Trophoblast cell (in vitro differentiated cells and primary cell): ENCODE results near the gene KLRD1.

ENCODE experiments used
- DNase-seq, 2 donors: peaks; one replicate each; pipeline ENCODE4 v3.0.0-alpha.2; 2016
- H2AFZ ChIP-seq: 2 replicates; pipeline ENCODE4 v1.6.1; 2013; ENCODE audit warnings: low read length, moderate library complexity, mild to moderate bottlenecking; ENCODE audit not compliant: insufficient read depth, poor library complexity
- H2AK5ac ChIP-seq: 2 replicates; pipeline ENCODE4 v1.6.1; 2013; ENCODE audit warnings: mild to moderate bottlenecking, low read length
- H2BK120ac ChIP-seq: 2 replicates; pipeline ENCODE4 v1.6.1; 2013; ENCODE audit warnings: low read length, mild to moderate bottlenecking, moderate library complexity; ENCODE audit not compliant: insufficient read depth, poor library complexity
- H2BK12ac ChIP-seq: 2 replicates; pipeline ENCODE4 v1.6.1; 2013; ENCODE audit warnings: mild to moderate bottlenecking, low read length, moderate library complexity
- H2BK5ac ChIP-seq: 2 replicates; pipeline ENCODE4 v1.6.1; 2013; ENCODE audit warnings: low read length, low read depth, moderate library complexity, mild to moderate bottlenecking; ENCODE audit not compliant: poor library complexity
- H3K14ac ChIP-seq: 2 replicates; pipeline ENCODE4 v1.6.1; 2013; ENCODE audit warnings: mild to moderate bottlenecking, low read length
- H3K18ac ChIP-seq: 2 replicates; pipeline ENCODE4 v1.6.1; 2013; ENCODE audit warnings: mild to moderate bottlenecking, low read length
- H3K23ac ChIP-seq: 2 replicates; pipeline ENCODE4 v1.6.1; 2013; ENCODE audit warnings: low read length
- H3K27ac ChIP-seq: 2 replicates; pipeline ENCODE4 v1.5.1; 2013; ENCODE audit warnings: low read depth, mild to moderate bottlenecking, inconsistent platforms, low read length, moderate library complexity
- H3K27me3 ChIP-seq: 2 replicates; pipeline ENCODE4 v1.6.1; 2013; ENCODE audit warnings: inconsistent platforms, mild to moderate bottlenecking, low read length, moderate library complexity; ENCODE audit not compliant: insufficient read depth
- H3K36me3 ChIP-seq, 2 experiments: 1 replicate in 1 of 2; 2 replicates in 1 of 2; pipeline ENCODE4 v1.6.1; 2013; ENCODE audit warnings: low read length in 2 of 2, mild to moderate bottlenecking in 2 of 2, moderate library complexity in 1 of 2; ENCODE audit not compliant: insufficient read depth in 2 of 2, control insufficient read depth in 1 of 2
- H3K4ac ChIP-seq: 2 replicates; pipeline ENCODE4 v1.6.1; 2013; ENCODE audit warnings: low read depth, mild to moderate bottlenecking, low read length, moderate library complexity
- H3K4me1 ChIP-seq, 2 experiments: 1 replicate in 1 of 2; 2 replicates in 1 of 2; pipeline ENCODE4 v1.6.1; 2013; ENCODE audit warnings: low read length in 2 of 2, mild to moderate bottlenecking in 2 of 2, moderate library complexity in 1 of 2; ENCODE audit not compliant: insufficient read depth in 2 of 2, control insufficient read depth in 1 of 2
- H3K4me2 ChIP-seq: 2 replicates; pipeline ENCODE4 v1.6.1; 2013; ENCODE audit warnings: inconsistent platforms, mild to moderate bottlenecking, low read length, moderate library complexity
- H3K4me3 ChIP-seq: 2 replicates; pipeline ENCODE4 v1.5.1; 2013; ENCODE audit warnings: mild to moderate bottlenecking, low read depth, low read length, inconsistent platforms
- H3K79me1 ChIP-seq: one replicate; pipeline ENCODE4 v1.6.1; 2013; ENCODE audit warnings: low read length
- H3K79me2 ChIP-seq: 2 replicates; pipeline ENCODE4 v1.6.1; 2013; ENCODE audit warnings: low read length, mild to moderate bottlenecking; ENCODE audit not compliant: control insufficient read depth, insufficient read depth, poor library complexity
- H3K9ac ChIP-seq: 2 replicates; pipeline ENCODE4 v1.6.1; 2013; ENCODE audit warnings: mild to moderate bottlenecking, low read length
- H3K9me3 ChIP-seq: 2 replicates; pipeline ENCODE4 v1.6.1; 2013; ENCODE audit warnings: low read depth, mild to moderate bottlenecking, control low read depth, inconsistent platforms, low read length; ENCODE audit not compliant: insufficient read depth
- H4K12ac ChIP-seq: 2 replicates; pipeline ENCODE4 v1.6.1; 2013; ENCODE audit warnings: low read depth, mild to moderate bottlenecking, low read length, moderate library complexity
- H4K8ac ChIP-seq: 2 replicates; pipeline ENCODE4 v1.6.1; 2013; ENCODE audit warnings: low read depth, mild to moderate bottlenecking, low read length, moderate library complexity
- H4K91ac ChIP-seq: one replicate; pipeline ENCODE4 v1.6.1; 2013; ENCODE audit warnings: low read depth, mild to moderate bottlenecking, low read length, moderate library complexity
- WGBS: extraction: QIAGEN DNeasy Blood & Tissue Kit; methylation state at CpG from one replicate; pipeline ENCODE4 v1.1.7; 2013; ENCODE audit warnings: missing lambda C conversion rate; ENCODE audit not compliant: insufficient read length, insufficient coverage; ENCODE audit errors: extremely low coverage; 5-methylcytosine and 5-hydroxymethylcytosine counted together

The KLRD1 gene

GRCh38 chr12:10293570-10294227, 14.0 kb upstream of the KLRD1 start:
- Histone ChIP-seq H4K91ac (no peak overlapping the region), H3K4me3 (no peak overlapping the region), H3K27ac (no peak overlapping the region), H3K27me3 (no peaks in the 10 kb centered on the region), H3K4me2 (no peak overlapping the region), H3K14ac (no peak overlapping the region), H3K18ac (no peak overlapping the region), H3K9me3 (no peaks in the 10 kb centered on the region), H3K79me1 (no peaks in the 10 kb centered on the region), H4K8ac (no peak overlapping the region), H3K4me1 (no peaks in the 10 kb centered on the region), H2BK5ac (no peak overlapping the region), H2BK120ac (no peak overlapping the region), H3K23ac (no peak overlapping the region), H4K12ac (no peak overlapping the region), H3K36me3 (no peaks in the 10 kb centered on the region), H2AK5ac (no peak overlapping the region), H3K79me2 (no peaks in the 10 kb centered on the region), H2AFZ (no peak overlapping the region), H3K9ac (no peak overlapping the region), H3K4ac (no peak overlapping the region), H2BK12ac (no peak overlapping the region)
- DNase-seq = no peak
- WGBS = no CpG with 5 or more reads among the region's 3 CpGs

GRCh38 chr12:10301103-10301502, 6.6 kb upstream of the KLRD1 start:
- Histone ChIP-seq H3K9me3 (no peaks in the 10 kb centered on the region), H3K23ac (no peak overlapping the region), H3K4me1 (no peaks in the 10 kb centered on the region), H3K14ac (no peak overlapping the region), H4K8ac (no peak overlapping the region), H3K27ac (no peak overlapping the region), H3K79me1 (no peaks in the 10 kb centered on the region), H2BK5ac (no peak overlapping the region), H3K9ac (no peak overlapping the region), H3K79me2 (no peaks in the 10 kb centered on the region), H3K4ac (no peak overlapping the region), H2AK5ac (no peak overlapping the region), H4K12ac (no peak overlapping the region), H4K91ac (no peak overlapping the region), H3K18ac (no peak overlapping the region), H3K27me3 (no peaks in the 10 kb centered on the region), H2BK12ac (no peak overlapping the region), H3K4me2 (no peak overlapping the region), H3K36me3 (no peaks in the 10 kb centered on the region), H2AFZ (no peak overlapping the region), H2BK120ac (no peak overlapping the region), H3K4me3 (no peak overlapping the region)
- no CpG with 5 or more reads among the region's 1 CpG for WGBS
- peak; percentile 6 to 58 for DNase-seq

GRCh38 chr12:10304161-10304574, 3.5 kb upstream of the KLRD1 start:
- Histone ChIP-seq H2AK5ac (no peak overlapping the region), H3K4ac (no peak overlapping the region), H3K4me3 (no peak overlapping the region), H2BK5ac (no peak overlapping the region), H3K36me3 (no peaks in the 10 kb centered on the region), H2AFZ (no peak overlapping the region), H3K79me2 (no peaks in the 10 kb centered on the region), H4K8ac (no peak overlapping the region), H3K9ac (no peak overlapping the region), H3K27ac (no peak overlapping the region), H2BK12ac (no peak overlapping the region), H3K27me3 (no peaks in the 10 kb centered on the region), H3K23ac (no peak overlapping the region), H4K91ac (no peak overlapping the region), H4K12ac (no peak overlapping the region), H3K14ac (no peak overlapping the region), H3K4me1 (no peaks in the 10 kb centered on the region), H3K4me2 (no peak overlapping the region), H3K79me1 (no peaks in the 10 kb centered on the region), H3K9me3 (no peaks in the 10 kb centered on the region), H2BK120ac (no peak overlapping the region), H3K18ac (no peak overlapping the region)
- no peak for DNase-seq
- no CpG with 5 or more reads among the region's 3 CpGs for WGBS

GRCh38 chr12:10305411-10305810, 2.3 kb upstream of the KLRD1 start:
- no peak overlapping the region for H3K23ac ChIP-seq
- no peak overlapping the region for H3K14ac ChIP-seq
- no peaks in the 10 kb centered on the region for H3K27me3 ChIP-seq
- DNase-seq = no peak
- no CpG with 5 or more reads among the region's 5 CpGs for WGBS
- no peak overlapping the region for H4K91ac ChIP-seq
- H4K12ac ChIP-seq = no peak overlapping the region
- H3K79me2 ChIP-seq = no peaks in the 10 kb centered on the region
- H3K4ac ChIP-seq = no peak overlapping the region
- H3K9ac ChIP-seq = no peak overlapping the region
- no peak overlapping the region for H2BK12ac ChIP-seq
- no peak overlapping the region for H3K18ac ChIP-seq
- no peaks in the 10 kb centered on the region for H3K79me1 ChIP-seq
- H3K9me3 ChIP-seq = no peaks in the 10 kb centered on the region
- no peaks in the 10 kb centered on the region for H3K36me3 ChIP-seq
- H3K4me3 ChIP-seq = no peak overlapping the region
- no peaks in the 10 kb centered on the region for H3K4me1 ChIP-seq
- no peak overlapping the region for H3K4me2 ChIP-seq
- H3K27ac ChIP-seq = no peak overlapping the region
- no peak overlapping the region for H2AK5ac ChIP-seq
- H2BK5ac ChIP-seq = no peak overlapping the region
- no peak overlapping the region for H2BK120ac ChIP-seq
- no peak overlapping the region for H4K8ac ChIP-seq
- no peak overlapping the region for H2AFZ ChIP-seq
